Liver (tissue), 9 donors: ENCODE measurements around the gene SIAH2. TPM values are rescaled to one million over a fixed set of nuclear protein-coding genes. Genes with fewer than 3 reads are reported as not detected.

Experiments
- DNase-seq: peaks from one replicate; pipeline ENCODE4 v3.0.0-alpha.2; 2017; ENCODE audit warnings: low spot score
- H3K27ac ChIP-seq, 2 donors: one replicate each; pipeline ENCODE4 v1.7.0; 2013; ENCODE audit warnings: inconsistent platforms in 2 of 2, low read length in 2 of 2, control low read depth in 1 of 2, low read depth in 1 of 2, mild to moderate bottlenecking in 1 of 2
- H3K27me3 ChIP-seq, 4 donors: one replicate each; pipeline versions ENCODE4 v1.6.1 to v1.7.0; 2013; ENCODE audit warnings: low read length in 3 of 4, inconsistent platforms in 1 of 4, mild to moderate bottlenecking in 1 of 4, moderate library complexity in 1 of 4; ENCODE audit not compliant: control insufficient read depth in 4 of 4, insufficient read depth in 4 of 4
- H3K36me3 ChIP-seq, 4 donors: one replicate each; pipeline versions ENCODE4 v1.6.1 to v1.7.0; 2013; ENCODE audit warnings: low read length in 3 of 4, mild to moderate bottlenecking in 3 of 4, low read depth in 1 of 4, moderate library complexity in 1 of 4; ENCODE audit not compliant: control insufficient read depth in 4 of 4, insufficient read depth in 3 of 4
- H3K4me1 ChIP-seq, 4 donors: one replicate each; pipeline versions ENCODE4 v1.6.1 to v1.7.0; 2013; ENCODE audit warnings: low read length in 3 of 4, mild to moderate bottlenecking in 3 of 4, moderate library complexity in 1 of 4; ENCODE audit not compliant: control insufficient read depth in 4 of 4, insufficient read depth in 4 of 4
- H3K4me3 ChIP-seq, 3 donors: one replicate each; pipeline versions ENCODE4 v1.6.1 to v1.7.0; 2013; ENCODE audit warnings: low read length in 3 of 3, control low read depth in 1 of 3, low read depth in 1 of 3, mild to moderate bottlenecking in 1 of 3
- H3K9ac ChIP-seq, 2 donors: one replicate each; pipeline ENCODE4 v1.7.0; 2013; ENCODE audit warnings: low read length in 2 of 2, mild to moderate bottlenecking in 2 of 2, moderate library complexity in 2 of 2, control low read depth in 1 of 2, low read depth in 1 of 2
- H3K9me3 ChIP-seq, 4 donors: one replicate each; pipeline versions ENCODE4 v1.6.1 to v1.7.0; 2013; ENCODE audit warnings: low read length in 3 of 4; ENCODE audit not compliant: control insufficient read depth in 4 of 4
- ATF3 ChIP-seq: IDR thresholded peaks from 2 replicates; pipeline ENCODE4 v1.6.1; 2016; ENCODE audit warnings: antibody characterized with exemption
- CTCF ChIP-seq: fragments of 150-350 bp; IDR thresholded peaks from 2 replicates; pipeline ENCODE4 v1.5.1; 2017; ENCODE audit warnings: improper control_type of control experiment, low read depth, low read length; ENCODE audit not compliant: missing input control
- EGR1 ChIP-seq, 2 donors: IDR thresholded peaks; 2 replicates each; pipeline ENCODE4 v1.6.1; 2016 to 2018; ENCODE audit warnings: antibody characterized with exemption in 2 of 2, low read depth in 2 of 2
- FOXA1 ChIP-seq: IDR thresholded peaks from 2 replicates; pipeline ENCODE4 v1.6.1; 2016; ENCODE audit warnings: antibody characterized with exemption
- FOXA2 ChIP-seq: IDR thresholded peaks from 2 replicates; pipeline ENCODE4 v1.6.1; 2016; ENCODE audit warnings: antibody characterized with exemption
- GABPA ChIP-seq, 2 donors: IDR thresholded peaks in 1 of 2; conservative IDR thresholded peaks in 1 of 2; 2 replicates each; pipeline ENCODE4 v1.6.1; 2016; ENCODE audit warnings: antibody characterized with exemption in 2 of 2, mild to moderate bottlenecking in 1 of 2, moderate library complexity in 1 of 2
- HNF4A ChIP-seq, 2 donors: conservative IDR thresholded peaks; 2 replicates each; pipeline ENCODE4 v1.6.1; 2016; ENCODE audit warnings: antibody characterized with exemption in 2 of 2, mild to moderate bottlenecking in 2 of 2
- HNF4G ChIP-seq: IDR thresholded peaks from 2 replicates; pipeline ENCODE4 v1.6.1; 2016; ENCODE audit warnings: antibody characterized with exemption
- JUND ChIP-seq, 2 donors: IDR thresholded peaks; 2 replicates each; pipeline ENCODE4 v1.6.1; 2016; ENCODE audit warnings: antibody characterized with exemption in 2 of 2
- MAX ChIP-seq: IDR thresholded peaks from 2 replicates; pipeline ENCODE4 v1.6.1; 2016; ENCODE audit warnings: antibody characterized with exemption
- NR2F2 ChIP-seq: IDR thresholded peaks from 2 replicates; pipeline ENCODE4 v1.6.1; 2016; ENCODE audit warnings: antibody characterized with exemption
- RAD21 ChIP-seq, 2 donors: IDR thresholded peaks; 2 replicates each; pipeline ENCODE4 v1.6.1; 2016; ENCODE audit warnings: antibody characterized with exemption in 2 of 2, mild to moderate bottlenecking in 2 of 2
- RXRA ChIP-seq, 2 donors: IDR thresholded peaks; 2 replicates each; pipeline ENCODE4 v1.6.1; 2017 to 2018; ENCODE audit warnings: antibody characterized with exemption in 2 of 2, mild to moderate bottlenecking in 1 of 2
- SP1 ChIP-seq: IDR thresholded peaks from 2 replicates; pipeline ENCODE4 v1.6.1; 2018; ENCODE audit warnings: antibody characterized with exemption, mild to moderate bottlenecking
- TAF1 ChIP-seq: conservative IDR thresholded peaks from 2 replicates; pipeline ENCODE4 v1.6.1; 2016; ENCODE audit warnings: antibody characterized with exemption, mild to moderate bottlenecking
- YY1 ChIP-seq: IDR thresholded peaks from 2 replicates; pipeline ENCODE4 v1.6.1; 2016; ENCODE audit warnings: antibody characterized with exemption, mild to moderate bottlenecking
- WGBS: extraction: QIAGEN DNeasy Blood & Tissue Kit; methylation state at CpG from one replicate; pipeline ENCODE4 v1.1.7; 2013; 5-methylcytosine and 5-hydroxymethylcytosine counted together
- polyA plus RNA-seq, 2 donors: library from polyadenylated mRNA; stranded (reverse) in 1 of 2; unstranded in 1 of 2; fragments of 200-250 nt in 1 of 2; fragments of >200 nt in 1 of 2; fragmentation: Nextera tagmentation in 1 of 2; extraction: Ambion mirVana in 1 of 2; gene quantifications; one replicate each; pipeline versions ENCODE4 v1.2.1 to v1.2.3, GENCODE V29; 2013 to 2015
- total RNA-seq, 2 donors: library from RNA; depleted of rRNA; stranded (reverse); fragments of >200 nt; gene quantifications; one replicate each; pipeline ENCODE4 v1.2.3, GENCODE V29; 2014
- TF ChIP-seq, protein P1 (sequence below): IDR thresholded peaks from 2 replicates; pipeline ENCODE4 v1.6.1; 2016; ENCODE audit warnings: antibody characterized with exemption
- TF ChIP-seq, protein P2 (sequence below): IDR thresholded peaks from 2 replicates; pipeline ENCODE4 v1.6.1; 2016; ENCODE audit warnings: antibody characterized with exemption, mild to moderate bottlenecking
- donor health status: healthy.
- donor health status: healthy.
- donor health status: healthy.
- donor health status: healthy.
- donor health status: healthy.

Gene SIAH2
- total and polyA plus RNA-seq, 4 donors, result 12.1 to 104 (median 20.3) TPM

- Histone ChIP-seq H3K9ac (no peak overlapping the region), H3K4me1 (peaks cover 5 to 39% (median 27%) of the 10 kb centered on the region in 4 donors), H3K4me3 (no peak overlapping the region), H3K27me3 (no peaks in the 10 kb centered on the region), H3K27ac (no peak overlapping the region), H3K36me3 (no peaks in the 10 kb centered on the region), H3K9me3 (no peaks in the 10 kb centered on the region)
- TF ChIP-seq FOXA1 (no peak), JUND (IDR thresholded peaks at IDR 0.05) (no peak), SP1 (no peak), EGR1 (IDR thresholded peaks at IDR 0.05; ENCODE audit: low read depth in 2 of 2) (no peak), RXRA (IDR thresholded peaks at IDR 0.05) (no peak), FOXA2 (no peak), MAX (no peak), HNF4G (no peak), CTCF (no peak), RAD21 (IDR thresholded peaks at IDR 0.05) (no peak), TAF1 (no peak), NR2F2 (no peak), GABPA (IDR thresholded peaks at IDR 0.05 in 1 of 2, conservative IDR thresholded peaks at IDR 0.05 in 1 of 2) (no peak), YY1 (no peak), ATF3 (no peak), HNF4A (conservative IDR thresholded peaks at IDR 0.05) (no peak)
- TF ChIP-seq, protein P1, sequence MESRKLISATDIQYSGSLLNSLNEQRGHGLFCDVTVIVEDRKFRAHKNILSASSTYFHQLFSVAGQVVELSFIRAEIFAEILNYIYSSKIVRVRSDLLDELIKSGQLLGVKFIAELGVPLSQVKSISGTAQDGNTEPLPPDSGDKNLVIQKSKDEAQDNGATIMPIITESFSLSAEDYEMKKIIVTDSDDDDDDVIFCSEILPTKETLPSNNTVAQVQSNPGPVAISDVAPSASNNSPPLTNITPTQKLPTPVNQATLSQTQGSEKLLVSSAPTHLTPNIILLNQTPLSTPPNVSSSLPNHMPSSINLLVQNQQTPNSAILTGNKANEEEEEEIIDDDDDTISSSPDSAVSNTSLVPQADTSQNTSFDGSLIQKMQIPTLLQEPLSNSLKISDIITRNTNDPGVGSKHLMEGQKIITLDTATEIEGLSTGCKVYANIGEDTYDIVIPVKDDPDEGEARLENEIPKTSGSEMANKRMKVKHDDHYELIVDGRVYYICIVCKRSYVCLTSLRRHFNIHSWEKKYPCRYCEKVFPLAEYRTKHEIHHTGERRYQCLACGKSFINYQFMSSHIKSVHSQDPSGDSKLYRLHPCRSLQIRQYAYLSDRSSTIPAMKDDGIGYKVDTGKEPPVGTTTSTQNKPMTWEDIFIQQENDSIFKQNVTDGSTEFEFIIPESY, result no peak
- TF ChIP-seq, protein P2, sequence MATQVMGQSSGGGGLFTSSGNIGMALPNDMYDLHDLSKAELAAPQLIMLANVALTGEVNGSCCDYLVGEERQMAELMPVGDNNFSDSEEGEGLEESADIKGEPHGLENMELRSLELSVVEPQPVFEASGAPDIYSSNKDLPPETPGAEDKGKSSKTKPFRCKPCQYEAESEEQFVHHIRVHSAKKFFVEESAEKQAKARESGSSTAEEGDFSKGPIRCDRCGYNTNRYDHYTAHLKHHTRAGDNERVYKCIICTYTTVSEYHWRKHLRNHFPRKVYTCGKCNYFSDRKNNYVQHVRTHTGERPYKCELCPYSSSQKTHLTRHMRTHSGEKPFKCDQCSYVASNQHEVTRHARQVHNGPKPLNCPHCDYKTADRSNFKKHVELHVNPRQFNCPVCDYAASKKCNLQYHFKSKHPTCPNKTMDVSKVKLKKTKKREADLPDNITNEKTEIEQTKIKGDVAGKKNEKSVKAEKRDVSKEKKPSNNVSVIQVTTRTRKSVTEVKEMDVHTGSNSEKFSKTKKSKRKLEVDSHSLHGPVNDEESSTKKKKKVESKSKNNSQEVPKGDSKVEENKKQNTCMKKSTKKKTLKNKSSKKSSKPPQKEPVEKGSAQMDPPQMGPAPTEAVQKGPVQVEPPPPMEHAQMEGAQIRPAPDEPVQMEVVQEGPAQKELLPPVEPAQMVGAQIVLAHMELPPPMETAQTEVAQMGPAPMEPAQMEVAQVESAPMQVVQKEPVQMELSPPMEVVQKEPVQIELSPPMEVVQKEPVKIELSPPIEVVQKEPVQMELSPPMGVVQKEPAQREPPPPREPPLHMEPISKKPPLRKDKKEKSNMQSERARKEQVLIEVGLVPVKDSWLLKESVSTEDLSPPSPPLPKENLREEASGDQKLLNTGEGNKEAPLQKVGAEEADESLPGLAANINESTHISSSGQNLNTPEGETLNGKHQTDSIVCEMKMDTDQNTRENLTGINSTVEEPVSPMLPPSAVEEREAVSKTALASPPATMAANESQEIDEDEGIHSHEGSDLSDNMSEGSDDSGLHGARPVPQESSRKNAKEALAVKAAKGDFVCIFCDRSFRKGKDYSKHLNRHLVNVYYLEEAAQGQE, result no peak
- 90% methylated on average over 9 of the region's 9 CpGs for WGBS
- peak; percentile 75 for DNase-seq
These were observed 33.1 kb downstream of the SIAH2 start for GRCh38 chr3:150729682-150730360.
